ENCODE measurements around the gene CSMD2. TPM values are rescaled to one million over a fixed set of nuclear protein-coding genes. Genes with fewer than 3 reads are reported as not detected.

The CSMD2 gene
- total RNA-seq, 4 donors from 2014 or later: 0.09 to 0.20 TPM; not detected in 2

- H3K4me1 ChIP-seq: no peaks in the 10 kb centered on the region
- H3K36me3 ChIP-seq: no peaks in the 10 kb centered on the region
- intact Hi-C loops (cut with DNase I; ENCODE audit: low total_unique reads) (no loop called here), in situ Hi-C loops (cut with MboI; ENCODE audit: low sequenced_read_pairs in 4 of 4) (no loop called here)
- H3K9me3 ChIP-seq: no peaks in the 10 kb centered on the region
- H3K4me3 ChIP-seq: no peak overlapping the region
- no peak overlapping the region for H3K27ac ChIP-seq
- ATAC-seq (no peak), DNase-seq (no peak)
- no peaks in the 10 kb centered on the region for H3K27me3 ChIP-seq
- TF ChIP-seq CTCF (IDR thresholded peaks at IDR 0.05 in 4 of 5, conservative IDR thresholded peaks at IDR 0.05 in 1 of 5) (no peak), POLR2A (IDR thresholded peaks at IDR 0.05) (no peak)
Observed at GRCh38 chr1:33876970-33877650, 287.9 kb downstream of the CSMD2 start.

- ATAC-seq: no peak
- no peak overlapping the region for H3K4me3 ChIP-seq
- intact Hi-C loops (cut with DNase I; ENCODE audit: low total_unique reads): no loop called here
Observed at GRCh38 chr1:33875862-33876261, 289.2 kb downstream of the CSMD2 start.

GRCh38 chr1:33874636-33875035 lies 290.4 kb downstream of the CSMD2 start:
- no peak overlapping the region for H3K4me3 ChIP-seq
- no peak for DNase-seq
- no peak for ATAC-seq
- no peaks in the 10 kb centered on the region for H3K9me3 ChIP-seq
- in situ Hi-C loops (cut with MboI; ENCODE audit: low sequenced_read_pairs in 4 of 4): no loop called here
- intact Hi-C loops (cut with DNase I; ENCODE audit: low total_unique reads): no loop called here
- no peak overlapping the region for H3K27ac ChIP-seq
- no peaks in the 10 kb centered on the region for H3K4me1 ChIP-seq
- no peaks in the 10 kb centered on the region for H3K36me3 ChIP-seq
- TF ChIP-seq CTCF (IDR thresholded peaks at IDR 0.05 in 4 of 5, conservative IDR thresholded peaks at IDR 0.05 in 1 of 5) (no peak), POLR2A (IDR thresholded peaks at IDR 0.05) (no peak)
- H3K27me3 ChIP-seq: no peaks in the 10 kb centered on the region

More at GRCh38 chr1:33875862-33876261, 289.2 kb downstream of the CSMD2 start:
- Histone ChIP-seq H3K4me1 (no peaks in the 10 kb centered on the region), H3K9me3 (no peaks in the 10 kb centered on the region), H3K27ac (no peak overlapping the region), H3K27me3 (no peaks in the 10 kb centered on the region), H3K36me3 (no peaks in the 10 kb centered on the region)
- TF ChIP-seq CTCF (IDR thresholded peaks at IDR 0.05 in 4 of 5, conservative IDR thresholded peaks at IDR 0.05 in 1 of 5): no peak
- TF ChIP-seq POLR2A (IDR thresholded peaks at IDR 0.05): no peak
- in situ Hi-C loops (cut with MboI; ENCODE audit: low sequenced_read_pairs in 4 of 4): no loop called here
- no peak for DNase-seq

- intact Hi-C loops (cut with DNase I; ENCODE audit: low total_unique reads): no loop called here
- DNase-seq: no peak
Observed at GRCh38 chr1:33872683-33873082, 292.3 kb downstream of the CSMD2 start.

More at GRCh38 chr1:33872683-33873082, 292.3 kb downstream of the CSMD2 start:
- Histone ChIP-seq H3K4me3 (no peak overlapping the region), H3K27me3 (no peaks in the 10 kb centered on the region), H3K27ac (no peak overlapping the region), H3K4me1 (no peaks in the 10 kb centered on the region), H3K9me3 (no peaks in the 10 kb centered on the region), H3K36me3 (no peaks in the 10 kb centered on the region)
- in situ Hi-C loops (cut with MboI; ENCODE audit: low sequenced_read_pairs in 4 of 4): no loop called here
- ATAC-seq: no peak
- no peak for TF ChIP-seq CTCF (IDR thresholded peaks at IDR 0.05 in 4 of 5, conservative IDR thresholded peaks at IDR 0.05 in 1 of 5)
- no peak for TF ChIP-seq POLR2A (IDR thresholded peaks at IDR 0.05)

All from gastrocnemius medialis (tissue), 4 donors.